OCI-M2 (cell line): Measurements from ENCODE around the gene TBC1D3E.
"Not testable (repeated sequence)": the region's sequence is repeated elsewhere in the genome, so short reads cannot be mapped to it uniquely, and the experiment has no call there.

Source experiments
- DNase-seq: peaks from one replicate; lab custom pipeline; 2025; ENCODE audit not compliant: unreplicated experiment; lab: John Stamatoyannopoulos, UW

Gene TBC1D3E

DNA sequence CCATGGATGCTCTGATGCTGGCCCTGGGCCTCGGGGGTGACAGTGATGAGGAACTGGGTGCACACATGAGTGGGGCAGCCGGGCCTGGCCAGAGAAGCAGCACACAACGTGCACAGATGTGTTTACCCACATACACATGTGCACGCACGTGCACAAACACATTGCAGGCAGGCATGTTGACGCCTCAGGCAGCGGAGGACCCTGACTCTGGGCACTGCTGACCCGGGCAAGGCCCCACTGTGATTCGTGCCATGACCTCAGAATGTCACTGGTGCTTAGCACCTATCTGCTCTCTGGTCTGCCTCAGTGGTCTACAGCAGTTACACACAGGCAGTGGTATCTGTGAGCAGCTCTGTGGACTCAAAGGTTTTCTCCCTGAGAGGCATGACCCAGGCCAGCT is at the start of gene TBC1D3E:
TBC1D3E (plus strand) TSS at position 301 of the 400 bp plus-strand sequence. CDS start 1,545 bp downstream, outside the sequence.
- not testable (repeated sequence) for DNase-seq

DNA sequence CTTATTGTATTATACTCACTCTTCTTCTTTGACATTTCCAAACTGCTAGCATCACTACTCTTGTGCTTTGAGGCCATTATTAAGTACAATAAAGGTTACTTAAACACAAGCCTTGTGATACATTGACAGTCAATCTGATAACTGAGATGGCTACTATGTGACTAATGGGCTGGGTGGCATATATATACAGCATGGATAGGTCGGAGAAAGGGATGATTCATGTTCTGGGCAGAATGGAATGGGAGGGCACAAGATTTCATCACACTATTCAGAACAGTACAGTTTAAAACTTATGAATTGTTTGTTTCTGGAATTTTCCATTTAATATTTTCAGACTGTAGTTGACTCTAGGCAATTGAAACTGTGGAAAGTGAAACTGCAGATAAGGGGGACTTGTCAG is 40.4 kb upstream of the TBC1D3E start:
- DNase-seq: not testable (repeated sequence)

DNA sequence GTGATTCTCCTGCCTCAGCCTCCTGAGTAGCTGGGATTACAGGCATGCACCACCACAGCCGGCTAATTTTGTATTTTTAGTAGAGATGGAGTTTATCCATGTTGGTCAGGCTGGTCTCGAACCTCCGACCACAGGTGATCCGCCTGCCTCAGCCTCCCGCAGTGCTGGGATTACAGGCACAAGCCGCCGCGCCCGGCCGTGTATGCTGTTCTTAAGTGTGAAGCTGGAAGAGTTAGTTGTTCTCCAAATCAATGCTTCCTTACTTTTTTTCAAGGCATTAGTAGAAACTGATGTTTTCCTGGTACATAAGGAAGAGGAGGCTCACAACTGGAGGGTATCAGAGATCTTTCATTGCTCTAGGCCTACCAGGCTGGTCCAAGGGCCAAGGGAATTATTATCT is 39.6 kb upstream of the TBC1D3E start:
- DNase-seq: not testable (repeated sequence)

DNA sequence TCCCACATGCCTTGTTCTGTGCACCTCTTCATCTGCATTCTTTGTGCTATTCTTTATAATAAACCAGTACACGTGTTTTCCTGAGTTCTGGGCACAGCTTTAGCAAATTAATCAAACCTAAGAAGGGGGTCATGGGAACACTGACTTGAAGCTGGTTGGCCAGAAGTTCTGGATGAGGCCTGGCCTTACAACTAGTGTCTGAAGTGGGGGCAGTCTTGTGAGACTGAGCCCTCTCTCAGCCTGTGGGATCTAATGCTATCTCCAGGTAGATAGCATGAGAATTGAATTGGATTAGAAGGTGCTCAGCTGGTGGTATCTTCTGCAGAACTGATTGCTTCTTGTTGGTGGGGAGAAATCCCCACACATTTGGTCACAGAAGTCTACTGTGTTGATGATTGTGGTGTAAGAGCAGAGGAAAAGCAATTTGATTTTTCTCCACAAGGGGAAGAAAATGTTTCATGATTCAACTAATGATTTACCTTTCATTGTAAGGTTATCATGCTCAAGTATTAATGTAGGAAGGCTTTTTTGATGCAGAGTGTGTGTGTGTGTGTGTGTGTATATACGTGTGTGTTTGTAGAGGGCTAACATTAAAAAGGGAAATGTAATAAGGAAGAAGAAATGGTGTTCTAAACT is 33.6 kb upstream of the TBC1D3E start:
- not testable (repeated sequence) for DNase-seq

DNA sequence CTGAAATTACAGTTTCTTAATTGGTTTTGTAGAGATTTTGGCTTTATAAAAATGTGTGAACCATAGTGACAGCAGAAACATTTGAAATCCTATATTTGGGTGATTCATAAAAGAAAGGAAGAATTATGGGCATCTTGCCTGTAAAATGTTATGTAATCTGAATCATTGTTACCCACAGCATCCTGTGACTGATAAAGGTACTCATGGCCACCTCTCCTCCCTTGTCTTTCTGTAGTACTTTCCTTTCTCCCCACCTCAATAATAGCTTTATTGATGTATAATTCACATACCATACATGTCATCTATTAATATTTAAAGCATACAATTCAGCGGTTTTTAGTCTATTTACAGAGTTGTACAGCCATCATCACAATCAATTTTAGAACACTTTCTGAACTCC is 28.5 kb upstream of the TBC1D3E start:
- DNase-seq: not testable (repeated sequence)

DNA sequence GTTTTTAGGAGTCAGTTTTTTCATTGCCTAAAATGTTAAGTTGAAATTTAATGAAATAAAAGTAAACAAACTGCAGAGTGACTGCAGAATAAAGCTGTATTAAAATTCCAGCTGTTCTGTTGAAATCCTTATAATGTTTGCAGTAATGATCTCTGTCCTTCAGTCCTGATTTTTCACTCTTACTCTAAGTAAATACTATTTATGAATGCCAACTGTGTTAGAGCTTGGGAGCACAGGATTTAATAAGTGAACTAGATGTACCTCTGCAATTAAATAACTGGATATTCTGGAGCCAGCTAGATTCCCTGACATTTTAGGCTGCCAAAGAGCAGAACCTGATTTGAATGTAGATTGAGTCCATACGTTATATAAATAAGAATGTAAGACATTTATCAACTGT is 7.9 kb upstream of the TBC1D3E start:
- not testable (repeated sequence) for DNase-seq

DNA sequence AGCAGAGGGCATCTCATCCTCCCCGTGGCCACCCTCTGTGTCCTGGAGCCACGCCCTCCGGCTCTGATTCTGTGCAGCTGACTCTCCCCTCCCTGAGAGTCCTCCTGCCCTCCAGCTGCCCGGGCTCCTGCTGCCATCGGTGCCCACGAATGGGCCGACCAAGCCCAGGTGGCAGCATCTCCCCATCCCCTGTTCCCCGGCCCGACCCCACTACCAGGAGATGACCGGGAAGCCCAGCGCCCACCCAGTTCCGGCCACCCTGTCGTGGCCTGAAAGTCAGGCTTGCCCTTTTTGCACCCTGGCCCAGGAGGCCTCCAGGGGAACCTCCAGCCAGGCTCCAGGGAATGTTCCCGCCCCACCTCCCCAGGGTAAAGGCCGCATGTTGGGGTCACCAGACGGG is 7.1 kb downstream of the TBC1D3E start:
- not testable (repeated sequence) for DNase-seq
